DMS 273 (cell line): ENCODE data around the gene ALAS1.
A peak's percentile ranks its signal among the peaks of the same experiment; 100 is the strongest.
"Not testable (repeated sequence)": the region's sequence is repeated elsewhere in the genome, so short reads cannot be mapped to it uniquely, and the experiment has no call there.

Experiments
- DNase-seq: peaks from one replicate; lab custom pipeline; 2025; ENCODE audit not compliant: unreplicated experiment; lab: John Stamatoyannopoulos, UW

ALAS1 gene

GRCh38 chr3:52176951-52177700, 20.8 kb upstream of the ALAS1 start:
- no peak for DNase-seq

- no peak for DNase-seq
Observed at GRCh38 chr3:52177701-52178042, 20.3 kb upstream of the ALAS1 start.

DNA sequence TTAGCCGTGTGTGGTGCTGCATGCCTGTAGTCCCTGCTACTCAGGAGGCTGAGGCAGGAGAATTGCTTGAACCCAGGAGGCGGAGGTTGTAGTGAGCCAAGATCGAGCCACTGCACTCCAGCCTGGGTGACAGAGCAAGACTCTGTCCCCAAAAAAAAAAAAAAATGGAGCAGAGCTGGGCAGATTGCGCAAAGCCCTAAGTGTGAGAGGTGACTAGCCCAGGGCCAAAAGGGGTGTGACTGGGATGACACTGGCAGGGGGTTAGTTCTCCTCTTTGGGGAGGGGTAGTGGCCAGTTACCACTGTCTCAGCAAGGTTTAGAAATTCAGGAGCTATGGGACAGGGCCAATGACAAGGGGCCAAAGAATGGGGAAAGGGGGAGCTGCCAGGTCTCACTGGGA, 19.8 kb upstream of the ALAS1 start:
- not testable (repeated sequence) for DNase-seq

DNA sequence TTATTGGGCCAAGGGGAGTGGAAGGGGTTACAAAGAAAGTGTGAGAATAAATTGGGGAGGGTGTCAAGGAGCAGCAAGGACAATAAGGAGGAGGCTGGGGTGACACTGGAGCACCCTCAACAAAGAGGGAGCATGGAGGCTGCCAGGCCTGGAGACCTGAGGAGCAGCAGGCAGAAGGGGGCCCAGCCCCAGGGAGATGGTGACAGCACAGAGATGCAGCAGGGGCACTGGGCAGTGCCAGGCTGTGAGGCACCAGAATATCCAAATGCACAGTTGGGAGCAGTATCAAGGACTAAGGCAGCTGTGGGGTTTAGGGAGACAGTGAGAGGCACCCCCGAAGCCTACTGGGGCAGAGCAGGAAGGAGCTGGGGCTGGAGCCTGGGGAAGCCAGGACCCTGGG, 19.4 kb upstream of the ALAS1 start:
- no peak for DNase-seq

DNA sequence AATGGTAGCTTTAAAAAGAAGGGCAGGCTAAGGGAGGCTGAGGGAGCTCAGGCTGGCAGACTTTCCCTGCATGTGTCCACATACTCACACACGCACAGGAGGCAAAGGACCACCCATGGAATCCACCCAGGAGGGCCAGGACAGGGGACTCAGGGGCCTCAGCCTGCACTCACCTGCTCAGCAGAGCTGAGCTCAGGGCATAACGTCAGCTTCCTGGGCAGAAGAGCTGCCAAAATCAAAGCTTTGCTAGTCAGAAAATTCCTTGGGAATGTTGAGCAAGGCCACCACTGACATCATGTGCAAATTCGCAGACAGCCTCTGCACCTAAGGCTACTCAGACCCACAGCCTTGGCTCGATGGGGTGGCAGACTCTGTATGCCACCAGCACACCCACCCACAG, 16.4 kb upstream of the ALAS1 start:
- no peak for DNase-seq

- DNase-seq, result no peak
Observed at GRCh38 chr3:52182196-52182595, 15.8 kb upstream of the ALAS1 start.

DNA sequence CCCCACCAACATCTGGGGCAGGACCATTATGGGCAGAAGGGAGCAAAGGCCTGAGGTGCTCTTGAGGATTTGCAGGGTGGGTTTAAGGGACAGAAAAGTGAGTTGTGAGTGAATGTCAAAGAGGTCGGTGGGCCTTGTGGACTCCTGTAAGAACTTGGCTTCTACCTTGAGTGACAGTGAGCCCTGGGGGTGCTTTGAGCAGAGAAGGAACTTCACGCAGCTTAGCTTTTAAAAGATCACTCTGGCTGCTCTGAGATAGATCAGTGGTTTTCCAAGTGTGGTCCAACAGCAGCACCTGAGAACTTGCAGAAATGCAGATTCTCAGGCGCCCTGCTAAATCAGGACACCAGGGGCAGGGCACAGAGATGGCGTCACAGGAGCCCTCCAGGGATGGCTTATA, 15.3 kb upstream of the ALAS1 start:
- no peak for DNase-seq

GRCh38 chr3:52183786-52184445, 14.0 kb upstream of the ALAS1 start:
- DNase-seq, result no peak

- no peak for DNase-seq
Observed at GRCh38 chr3:52184690-52185089, 13.3 kb upstream of the ALAS1 start.

DNA sequence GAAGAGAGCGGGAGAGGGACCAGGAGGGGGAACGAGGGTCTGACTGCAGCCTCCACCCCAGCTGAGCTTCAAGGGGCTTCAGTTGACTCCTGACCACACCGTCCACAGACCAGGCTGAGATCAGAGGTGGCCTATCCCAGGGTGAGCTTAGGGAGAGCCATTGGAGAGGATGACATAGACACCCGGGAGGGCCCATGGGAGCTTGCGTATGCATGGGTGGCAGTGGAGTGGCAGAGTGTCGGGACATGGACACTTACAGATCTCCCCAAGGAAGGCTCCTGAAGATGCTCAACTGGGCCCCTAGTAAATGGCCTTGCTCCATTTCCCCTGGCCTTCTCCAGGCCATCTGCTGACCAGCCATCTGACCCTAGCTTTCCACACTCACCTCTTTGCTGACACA, 12.6 kb upstream of the ALAS1 start:
- no peak for DNase-seq

DNA sequence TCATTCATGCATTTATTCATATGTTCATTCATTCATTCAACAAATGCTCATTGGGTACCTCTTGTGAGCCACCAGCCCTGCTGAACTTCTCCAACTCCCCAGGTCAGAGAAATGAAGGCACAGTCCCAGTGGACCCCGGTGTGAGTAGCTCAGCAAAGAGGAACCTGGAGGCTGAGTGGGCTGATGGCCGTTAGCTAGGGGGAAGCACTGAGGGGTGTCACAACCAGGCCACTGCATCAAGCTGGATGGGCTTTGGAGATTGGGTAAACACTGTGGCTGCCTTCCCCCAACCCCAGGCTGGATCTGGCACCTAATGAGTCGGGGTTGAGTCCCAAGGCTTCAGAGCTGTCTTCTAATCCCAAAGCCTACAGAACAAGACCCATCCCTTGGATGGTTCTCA, 12.1 kb upstream of the ALAS1 start:
- DNase-seq, result no peak

DNA sequence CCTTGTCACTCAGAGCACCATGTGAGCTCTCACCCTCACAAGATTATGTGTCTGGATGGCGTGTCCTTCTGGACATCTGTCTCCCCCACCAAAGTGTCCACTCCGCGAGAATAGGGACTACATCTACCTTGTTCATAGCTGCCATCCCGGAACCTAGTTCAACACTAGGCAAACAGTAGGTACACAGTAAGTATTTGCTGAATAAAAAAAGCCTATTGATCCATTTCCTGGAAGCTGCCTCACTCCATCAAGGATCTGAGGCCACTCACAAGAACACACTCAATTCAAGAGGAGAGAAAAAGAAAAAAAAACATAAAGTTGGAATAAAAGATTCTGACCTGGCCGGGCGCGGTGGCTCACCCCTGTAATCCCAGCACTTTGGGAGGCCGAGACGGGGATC, 11.2 kb upstream of the ALAS1 start:
- no peak for DNase-seq

DNA sequence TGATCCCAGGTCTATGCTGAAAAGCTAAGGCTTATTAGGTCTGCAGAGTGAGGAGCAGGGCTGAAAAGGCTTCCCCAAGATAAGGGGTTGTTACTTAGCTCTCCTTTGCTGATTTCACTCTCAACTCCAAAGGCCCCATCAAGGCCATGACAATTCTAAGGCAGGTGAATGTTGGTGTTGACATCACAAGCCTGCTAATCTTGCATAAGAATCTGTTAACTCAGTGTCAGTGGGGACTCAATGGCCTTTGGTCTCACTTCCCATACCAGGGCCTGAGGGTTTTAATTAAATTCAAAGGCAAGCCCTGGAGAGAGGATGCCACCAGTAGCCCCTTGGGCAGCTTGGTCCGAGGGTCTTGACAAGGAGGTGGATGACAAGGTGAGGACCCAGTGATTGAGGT, 9.4 kb upstream of the ALAS1 start:
- no peak for DNase-seq

GRCh38 chr3:52190294-52191074, 7.5 kb upstream of the ALAS1 start:
- DNase-seq, result no peak

GRCh38 chr3:52191663-52192062, 6.3 kb upstream of the ALAS1 start:
- DNase-seq, result no peak

- peak; percentile 35 for DNase-seq
Observed at GRCh38 chr3:52193065-52193464, 4.9 kb upstream of the ALAS1 start.

GRCh38 chr3:52194485-52195290, 3.3 kb upstream of the ALAS1 start:
- DNase-seq, result no peak

- DNase-seq, result no peak
Observed at GRCh38 chr3:52195291-52195597, 2.7 kb upstream of the ALAS1 start.

- DNase-seq, result no peak
Observed at GRCh38 chr3:52195823-52196331, 2.1 kb upstream of the ALAS1 start.

GRCh38 chr3:52196977-52197376, 983 bp upstream of the ALAS1 start:
- no peak for DNase-seq

DNA sequence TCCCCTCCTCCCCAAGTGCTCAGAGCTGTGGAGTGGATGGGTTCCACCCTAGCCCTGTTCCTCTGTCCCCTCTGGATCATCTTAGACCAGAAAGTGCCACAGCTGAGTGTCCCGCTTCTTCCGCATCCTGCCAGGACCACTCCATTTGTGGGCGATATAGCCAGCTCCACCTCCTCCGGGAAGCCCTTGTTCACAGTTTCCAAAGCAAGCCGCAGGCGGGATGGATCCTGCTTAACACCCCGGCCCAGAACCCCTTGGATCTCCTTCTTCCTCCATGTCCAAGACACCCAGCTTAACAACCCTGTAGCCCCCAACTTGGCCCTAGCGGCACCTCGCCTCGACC, 490 bp upstream of the ALAS1 start:
- no peak for DNase-seq
